NB4 (cell line): ENCODE results near the gene GLYR1.

Source experiments
- MYC ChIP-seq: IDR thresholded peaks from 2 replicates; pipeline ENCODE4 v1.6.1; 2011; ENCODE audit warnings: low read depth, low read length
- POLR2A ChIP-seq: IDR thresholded peaks from 2 replicates; pipeline ENCODE4 v1.6.1; 2011; ENCODE audit warnings: mild to moderate bottlenecking; ENCODE audit not compliant: insufficient read length; ENCODE audit errors: extremely low read depth
- TF ChIP-seq, protein P1 (sequence below): IDR thresholded peaks from one replicate; pipeline ENCODE4 v1.5.1; 2012; ENCODE audit warnings: low read depth, low read length

DNA sequence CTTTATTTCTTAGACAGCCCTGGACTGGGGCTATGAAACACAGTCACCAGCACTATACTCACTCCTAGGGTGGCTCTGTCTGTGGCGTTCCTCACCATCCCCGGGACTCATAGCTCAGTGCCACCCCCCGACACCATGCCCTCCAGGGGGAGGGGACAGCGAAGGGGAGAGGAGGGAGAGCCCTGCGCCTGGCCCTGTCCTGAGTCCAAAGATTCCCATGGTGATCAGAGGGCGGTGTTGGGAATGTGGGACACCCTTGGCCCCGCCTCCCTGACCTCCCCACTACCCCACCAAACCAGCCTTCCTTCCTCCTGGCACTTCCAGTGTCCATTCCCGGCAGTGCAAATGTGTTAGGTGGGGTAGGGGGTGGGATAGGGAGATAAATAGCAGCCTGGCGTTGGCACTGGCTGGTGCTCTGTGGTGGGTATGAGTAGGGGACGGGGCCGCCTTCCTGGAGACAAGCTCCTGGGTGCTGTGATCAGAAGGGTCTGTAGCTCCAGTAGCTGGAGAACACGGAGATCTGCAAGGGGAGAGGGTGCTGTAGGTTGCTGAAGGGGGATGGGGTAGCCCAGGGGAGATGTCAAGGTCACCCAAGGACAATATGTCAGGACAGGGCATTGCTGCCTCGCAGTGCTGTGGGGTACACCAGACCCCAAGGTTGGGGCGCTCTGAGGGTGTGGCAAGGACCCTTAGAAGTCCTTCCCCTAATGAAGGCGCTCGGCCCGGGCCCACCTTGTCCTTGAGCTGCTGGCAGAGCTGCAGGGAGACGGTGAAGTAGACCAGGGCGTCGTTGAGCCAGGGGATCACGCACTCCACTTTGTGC is 49.9 kb downstream of the GLYR1 start:
- TF ChIP-seq, protein P1, sequence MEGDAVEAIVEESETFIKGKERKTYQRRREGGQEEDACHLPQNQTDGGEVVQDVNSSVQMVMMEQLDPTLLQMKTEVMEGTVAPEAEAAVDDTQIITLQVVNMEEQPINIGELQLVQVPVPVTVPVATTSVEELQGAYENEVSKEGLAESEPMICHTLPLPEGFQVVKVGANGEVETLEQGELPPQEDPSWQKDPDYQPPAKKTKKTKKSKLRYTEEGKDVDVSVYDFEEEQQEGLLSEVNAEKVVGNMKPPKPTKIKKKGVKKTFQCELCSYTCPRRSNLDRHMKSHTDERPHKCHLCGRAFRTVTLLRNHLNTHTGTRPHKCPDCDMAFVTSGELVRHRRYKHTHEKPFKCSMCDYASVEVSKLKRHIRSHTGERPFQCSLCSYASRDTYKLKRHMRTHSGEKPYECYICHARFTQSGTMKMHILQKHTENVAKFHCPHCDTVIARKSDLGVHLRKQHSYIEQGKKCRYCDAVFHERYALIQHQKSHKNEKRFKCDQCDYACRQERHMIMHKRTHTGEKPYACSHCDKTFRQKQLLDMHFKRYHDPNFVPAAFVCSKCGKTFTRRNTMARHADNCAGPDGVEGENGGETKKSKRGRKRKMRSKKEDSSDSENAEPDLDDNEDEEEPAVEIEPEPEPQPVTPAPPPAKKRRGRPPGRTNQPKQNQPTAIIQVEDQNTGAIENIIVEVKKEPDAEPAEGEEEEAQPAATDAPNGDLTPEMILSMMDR = no peak
- TF ChIP-seq POLR2A (no peak), MYC (no peak)
